RWPE1 (cell line): ENCODE data around the gene ACAD10.
"Not testable (repeated sequence)": the region's sequence is repeated elsewhere in the genome, so short reads cannot be mapped to it uniquely, and the experiment has no call there.

Experiments used
- CTCF ChIA-PET: fragments of 350-600 bp; sonication (Branson Sonifier 250); formaldehyde crosslinking; extraction: SDS; loops from one replicate; lab custom pipeline; 2021; lab: Yijun Ruan, JAX
- POLR2A ChIA-PET: fragments of 400-600 bp; formaldehyde crosslinking; extraction: SDS; loops from one replicate; lab custom pipeline; 2020; ENCODE audit warnings: antibody characterized with exemption; ENCODE audit not compliant: low non-redundant PET; lab: Yijun Ruan, JAX
- DNase-seq: peaks from one replicate; pipeline ENCODE4 v3.0.0; 2012; ENCODE audit warnings: low spot score
- H3K27ac ChIP-seq: fragments of 450-650 bp; 2 replicates; pipeline ENCODE4 v1.5.1; 2017
- TF ChIP-seq, protein P1 (sequence below): fragments of 450-650 bp; conservative IDR thresholded peaks from 2 replicates; pipeline ENCODE4 v1.5.1; 2017; ENCODE audit warnings: low read depth, mild to moderate bottlenecking

Gene ACAD10

GRCh38 chr12:111728795-111729194 lies 42.9 kb downstream of the ACAD10 start:
- ChIA-PET POLR2A (no interaction called here), CTCF (interaction anchor here (0.5 to 0.6 kb wide), 3 partner anchors 45 to 528 kb away, joined by 3 to 5 read pairs (median 3); no protein-coding TSS in a partner anchor)
- no peak overlapping the region for H3K27ac ChIP-seq
- DNase-seq: no peak
- TF ChIP-seq, protein P1, sequence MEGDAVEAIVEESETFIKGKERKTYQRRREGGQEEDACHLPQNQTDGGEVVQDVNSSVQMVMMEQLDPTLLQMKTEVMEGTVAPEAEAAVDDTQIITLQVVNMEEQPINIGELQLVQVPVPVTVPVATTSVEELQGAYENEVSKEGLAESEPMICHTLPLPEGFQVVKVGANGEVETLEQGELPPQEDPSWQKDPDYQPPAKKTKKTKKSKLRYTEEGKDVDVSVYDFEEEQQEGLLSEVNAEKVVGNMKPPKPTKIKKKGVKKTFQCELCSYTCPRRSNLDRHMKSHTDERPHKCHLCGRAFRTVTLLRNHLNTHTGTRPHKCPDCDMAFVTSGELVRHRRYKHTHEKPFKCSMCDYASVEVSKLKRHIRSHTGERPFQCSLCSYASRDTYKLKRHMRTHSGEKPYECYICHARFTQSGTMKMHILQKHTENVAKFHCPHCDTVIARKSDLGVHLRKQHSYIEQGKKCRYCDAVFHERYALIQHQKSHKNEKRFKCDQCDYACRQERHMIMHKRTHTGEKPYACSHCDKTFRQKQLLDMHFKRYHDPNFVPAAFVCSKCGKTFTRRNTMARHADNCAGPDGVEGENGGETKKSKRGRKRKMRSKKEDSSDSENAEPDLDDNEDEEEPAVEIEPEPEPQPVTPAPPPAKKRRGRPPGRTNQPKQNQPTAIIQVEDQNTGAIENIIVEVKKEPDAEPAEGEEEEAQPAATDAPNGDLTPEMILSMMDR: no peak

GRCh38 chr12:111730420-111730819 lies 44.6 kb downstream of the ACAD10 start:
- DNase-seq: no peak
- ChIA-PET POLR2A (interaction anchor here (0.5 kb wide), 1 partner anchor 710 kb away, joined by 4 read pairs; no protein-coding TSS in a partner anchor), CTCF (interaction anchor here (0.7 kb wide), 1 partner anchor 63 kb away, joined by 3 read pairs; no protein-coding TSS in a partner anchor)
- TF ChIP-seq, protein P1: no peak
- H3K27ac ChIP-seq: no peak overlapping the region

DNA sequence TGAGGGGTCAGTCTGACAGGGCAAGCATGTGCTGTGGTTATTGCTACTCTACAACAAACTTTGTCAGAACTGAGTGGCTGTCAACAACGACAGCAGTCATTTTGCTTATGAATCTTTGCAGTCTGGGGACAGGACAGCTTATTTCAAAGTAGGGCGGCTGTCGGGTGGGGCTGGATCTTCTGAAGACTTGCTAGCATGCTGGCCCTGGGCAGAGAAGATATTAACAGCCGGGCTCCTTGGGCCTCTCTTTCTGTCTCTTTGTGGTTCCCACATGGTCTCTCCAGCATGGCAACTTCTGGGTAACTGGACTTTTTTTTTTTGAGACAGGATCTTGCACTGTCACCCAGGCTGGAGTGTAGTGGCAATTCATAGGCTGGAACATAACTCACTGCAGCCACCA lies 46.9 kb downstream of the ACAD10 start:
- CTCF ChIA-PET: no interaction called here
- no peak overlapping the region for H3K27ac ChIP-seq
- POLR2A ChIA-PET: no interaction called here
- DNase-seq: no peak
- TF ChIP-seq, protein P1: no peak

DNA sequence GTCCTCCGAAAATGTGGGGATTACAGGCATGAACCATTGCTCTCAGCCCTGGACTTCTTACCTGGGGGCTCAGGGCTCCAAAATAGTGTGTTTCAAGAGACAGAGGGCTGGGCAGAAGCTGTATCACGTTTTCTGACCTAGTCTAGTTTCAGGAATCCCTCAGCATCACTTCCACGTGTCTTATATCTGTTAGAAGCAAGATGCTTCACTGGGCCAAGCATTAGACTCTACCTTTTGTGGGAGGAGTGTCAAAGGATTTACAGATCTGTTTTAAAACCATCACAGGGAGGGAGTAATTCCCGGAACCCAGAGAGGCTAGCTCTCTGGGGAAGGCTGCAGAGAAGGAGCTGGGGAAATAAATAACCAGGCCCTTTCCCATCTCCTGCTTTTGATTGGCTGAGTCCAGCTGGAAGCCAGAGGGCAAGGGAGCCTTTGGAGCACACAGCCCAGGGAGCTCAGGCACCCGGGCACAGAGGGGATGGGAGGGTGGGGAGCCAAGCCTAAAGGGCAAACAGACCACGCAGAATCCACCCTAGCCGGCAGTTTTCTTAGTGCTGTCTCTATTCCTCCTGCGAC lies 47.6 kb downstream of the ACAD10 start:
- POLR2A ChIA-PET: no interaction called here
- CTCF ChIA-PET: interaction anchor here (0.6 kb wide), 2 partner anchors 20 to 141 kb away, joined by 3 to 5 read pairs; no protein-coding TSS in a partner anchor
- no peak for DNase-seq

GRCh38 chr12:111739524-111739923 lies 53.7 kb downstream of the ACAD10 start:
- POLR2A ChIA-PET, DNase-seq, H3K27ac ChIP-seq: not testable (repeated sequence)
- CTCF ChIA-PET: interaction anchor here (0.7 kb wide), 1 partner anchor 15 kb away, joined by 3 read pairs; no protein-coding TSS in a partner anchor

More for the DNA sequence above, 47.6 kb downstream of the ACAD10 start:
- TF ChIP-seq, protein P1: no peak
- H3K27ac ChIP-seq: no peak overlapping the region

DNA sequence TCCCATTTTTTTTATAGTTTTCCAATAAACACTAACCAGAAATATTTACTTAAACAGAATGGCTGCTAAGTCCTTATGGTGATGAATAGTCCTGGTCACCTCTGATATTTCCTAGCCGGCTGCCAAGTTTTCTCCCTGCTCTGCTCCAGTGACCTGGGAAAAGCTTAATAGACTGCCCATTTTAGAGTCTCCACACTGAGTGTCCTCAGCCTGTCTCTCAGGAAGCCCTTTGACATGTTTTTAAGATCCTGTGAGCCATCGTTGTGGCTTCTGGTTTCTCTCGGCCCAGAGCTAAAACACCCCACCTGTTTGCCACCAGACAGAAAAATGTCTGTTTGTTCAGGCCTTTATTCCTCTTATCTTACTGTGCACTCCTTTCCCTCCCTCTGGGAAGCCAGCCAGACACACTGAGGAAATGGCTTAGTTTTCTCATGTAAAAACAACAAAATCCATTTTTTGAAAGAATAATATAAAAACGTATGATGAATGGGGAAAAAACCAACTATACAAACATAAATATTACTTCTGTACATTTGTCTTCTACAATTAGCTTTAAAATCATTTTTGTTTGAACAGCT lies 55.5 kb downstream of the ACAD10 start:
- POLR2A ChIA-PET: no interaction called here
- DNase-seq: no peak

More for the DNA sequence above, 55.5 kb downstream of the ACAD10 start:
- no peak overlapping the region for H3K27ac ChIP-seq
- TF ChIP-seq, protein P1: no peak
- CTCF ChIA-PET: no interaction called here
